22Rv1 (cell line): ENCODE data around the gene PCSK2.

Experiments
- CTCF ChIP-seq: fragments of 450-650 bp; IDR thresholded peaks from 2 replicates; pipeline ENCODE4 v1.5.1; 2017; ENCODE audit warnings: mild to moderate bottlenecking
- ZFX ChIP-seq: fragments of 450-650 bp; IDR thresholded peaks from 2 replicates; pipeline ENCODE4 v1.6.1; 2017; ENCODE audit warnings: antibody characterized with exemption, borderline replicate concordance

GRCh38 chr20:17315407-17316231, 88.8 kb downstream of the PCSK2 start:
- TF ChIP-seq CTCF (no peak), ZFX (no peak)
